Measurements from ENCODE around the gene HIGD1B.

HIGD1B gene

DNA sequence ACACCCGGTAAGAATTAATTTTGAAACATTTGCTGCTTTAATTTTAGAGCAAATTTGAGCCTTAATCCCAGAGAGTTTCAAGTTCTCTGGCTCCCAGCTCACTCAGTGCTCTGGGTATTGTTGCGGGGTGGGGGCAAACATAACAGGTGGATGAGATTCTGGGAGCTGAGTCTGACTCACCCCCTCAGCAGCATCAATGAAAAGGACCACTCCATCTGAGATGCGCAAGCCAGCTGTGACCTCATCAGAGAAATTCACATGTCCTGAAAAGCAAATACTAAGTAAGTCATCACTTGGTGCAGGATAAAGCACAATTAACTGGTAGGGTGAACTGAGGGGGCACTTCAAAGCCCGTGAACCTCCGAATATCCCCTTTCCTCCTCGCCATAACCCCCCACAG is 31.7 kb downstream of the HIGD1B start:
- H3K9me3 ChIP-seq (replicated peaks in 1 of 2; ENCODE audit: control insufficient read depth in 2 of 2, insufficient read depth in 1 of 2, low read depth in 1 of 2, low read length in 2 of 2), result no peaks in the 10 kb centered on the region
- H3K27me3 ChIP-seq (ENCODE audit: control insufficient read depth in 3 of 3, insufficient read depth in 3 of 3, low read depth in 1 of 3, low read length in 3 of 3), result no peaks in the 10 kb centered on the region
- H2BK120ac ChIP-seq (ENCODE audit: low read depth, low read length), result no peak overlapping the region
- H3K14ac ChIP-seq (ENCODE audit: low read length), result no peak overlapping the region
- H2AK5ac ChIP-seq (ENCODE audit: low read depth, low read length), result no peak overlapping the region
- no peak overlapping the region for H3K4me3 ChIP-seq (ENCODE audit: low read length in 2 of 2)
- no CpG with 5 or more reads among the region's 6 CpGs for WGBS, 2 donors (ENCODE audit: extremely low coverage in 2 of 2, insufficient read length in 2 of 2, insufficient replicate concordance in 1 of 2)
- H2BK15ac ChIP-seq (ENCODE audit: low read length), result no peak overlapping the region
- H3K79me1 ChIP-seq (ENCODE audit: low read depth, low read length), result no peaks in the 10 kb centered on the region
- no peak overlapping the region for H3K18ac ChIP-seq (ENCODE audit: low read length)
- no peak overlapping the region for H2BK5ac ChIP-seq (ENCODE audit: low read length)
- H2AFZ ChIP-seq (ENCODE audit: low read length), result no peak overlapping the region
- H2BK12ac ChIP-seq (ENCODE audit: low read length), result no peak overlapping the region
- no peak overlapping the region for H4K91ac ChIP-seq (ENCODE audit: low read depth, low read length, poor library complexity)
- no peak overlapping the region for H3K27ac ChIP-seq (replicated peaks; ENCODE audit: low read length)
- no peak overlapping the region for H3K4ac ChIP-seq (ENCODE audit: low read length)
- no peaks in the 10 kb centered on the region for H3K4me1 ChIP-seq (ENCODE audit: control insufficient read depth in 2 of 2, insufficient read depth in 1 of 2, low read depth in 1 of 2, low read length in 2 of 2)
- H3K9ac ChIP-seq (ENCODE audit: low read depth, low read length, poor library complexity), result no peak overlapping the region
- H3K4me2 ChIP-seq (ENCODE audit: insufficient read depth, low read length, poor library complexity, severe bottlenecking), result no peak overlapping the region
- no peak overlapping the region for H4K8ac ChIP-seq (ENCODE audit: low read depth, low read length)
- H3K36me3 ChIP-seq (replicated peaks in 1 of 2; ENCODE audit: control insufficient read depth in 2 of 2, insufficient read depth in 2 of 2, low read length in 2 of 2), result peaks cover 30 to 97% of the 10 kb centered on the region in 2 donors
- H3K23ac ChIP-seq (ENCODE audit: low read depth, low read length, poor library complexity), result no peak overlapping the region
- DNase-seq (ENCODE audit: low spot score), result no peak

DNA sequence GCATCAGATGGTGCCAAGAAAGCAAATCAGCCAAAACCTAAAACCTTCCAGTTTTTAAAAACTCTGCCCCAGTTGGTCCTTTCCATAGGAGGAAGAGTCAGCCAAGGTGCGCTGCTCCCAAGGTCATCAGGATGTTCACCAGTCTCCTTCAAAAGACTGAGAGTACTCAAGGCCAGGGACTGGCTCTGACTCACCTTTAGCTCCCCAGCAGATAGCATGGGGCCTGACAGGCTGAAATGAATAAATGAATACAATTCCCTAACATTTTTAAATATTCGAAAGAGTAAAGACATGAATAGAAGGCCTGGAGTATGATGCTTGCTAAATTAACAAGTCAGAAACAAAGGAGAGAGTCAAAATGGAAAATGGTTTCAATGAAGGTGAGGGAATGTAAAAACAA is 32.4 kb downstream of the HIGD1B start:
- no peak overlapping the region for H3K4me3 ChIP-seq (ENCODE audit: low read length in 2 of 2)
- H3K27me3 ChIP-seq (ENCODE audit: control insufficient read depth in 3 of 3, insufficient read depth in 3 of 3, low read depth in 1 of 3, low read length in 3 of 3), result no peaks in the 10 kb centered on the region
- DNase-seq (ENCODE audit: low spot score), result no peak
- H4K91ac ChIP-seq (ENCODE audit: low read depth, low read length, poor library complexity), result no peak overlapping the region
- no CpG with 5 or more reads among the region's 2 CpGs for WGBS, 2 donors (ENCODE audit: extremely low coverage in 2 of 2, insufficient read length in 2 of 2, insufficient replicate concordance in 1 of 2)
- no peak overlapping the region for H3K9ac ChIP-seq (ENCODE audit: low read depth, low read length, poor library complexity)
- H3K36me3 ChIP-seq (replicated peaks in 1 of 2; ENCODE audit: control insufficient read depth in 2 of 2, insufficient read depth in 2 of 2, low read length in 2 of 2), result peaks cover 36 to 97% of the 10 kb centered on the region in 2 donors
- H2AK5ac ChIP-seq (ENCODE audit: low read depth, low read length), result no peak overlapping the region
- no peak overlapping the region for H3K4me2 ChIP-seq (ENCODE audit: insufficient read depth, low read length, poor library complexity, severe bottlenecking)
- H4K8ac ChIP-seq (ENCODE audit: low read depth, low read length), result no peak overlapping the region
- H3K4ac ChIP-seq (ENCODE audit: low read length), result no peak overlapping the region
- H3K79me1 ChIP-seq (ENCODE audit: low read depth, low read length), result no peaks in the 10 kb centered on the region
- H2BK5ac ChIP-seq (ENCODE audit: low read length), result no peak overlapping the region
- H3K18ac ChIP-seq (ENCODE audit: low read length), result no peak overlapping the region
- no peak overlapping the region for H2BK15ac ChIP-seq (ENCODE audit: low read length)
- H3K14ac ChIP-seq (ENCODE audit: low read length), result no peak overlapping the region
- H3K4me1 ChIP-seq (ENCODE audit: control insufficient read depth in 2 of 2, insufficient read depth in 1 of 2, low read depth in 1 of 2, low read length in 2 of 2), result no peaks in the 10 kb centered on the region
- no peak overlapping the region for H2AFZ ChIP-seq (ENCODE audit: low read length)
- no peak overlapping the region for H2BK120ac ChIP-seq (ENCODE audit: low read depth, low read length)
- no peaks in the 10 kb centered on the region for H3K9me3 ChIP-seq (replicated peaks in 1 of 2; ENCODE audit: control insufficient read depth in 2 of 2, insufficient read depth in 1 of 2, low read depth in 1 of 2, low read length in 2 of 2)
- H3K23ac ChIP-seq (ENCODE audit: low read depth, low read length, poor library complexity), result no peak overlapping the region
- H2BK12ac ChIP-seq (ENCODE audit: low read length), result no peak overlapping the region
- no peak overlapping the region for H3K27ac ChIP-seq (replicated peaks; ENCODE audit: low read length)

DNA sequence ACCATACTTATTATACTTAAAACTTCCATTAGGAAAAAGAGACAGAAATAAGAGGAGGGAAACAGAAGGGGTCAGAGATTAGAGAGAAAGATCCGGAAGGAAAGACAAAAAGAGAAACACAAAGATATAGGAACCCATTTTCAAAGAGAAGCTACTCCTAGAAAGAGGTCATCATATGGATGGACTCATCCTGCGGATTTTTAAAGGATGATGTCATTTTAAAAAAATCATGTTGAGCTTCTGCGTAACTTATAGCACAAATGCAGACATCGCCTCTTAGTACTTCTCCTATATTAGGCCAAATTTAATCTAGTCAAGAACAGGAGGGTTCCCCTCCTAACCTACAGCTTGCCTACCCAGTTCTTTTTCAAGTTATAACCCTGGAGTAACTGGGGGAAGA is 33.5 kb downstream of the HIGD1B start:
- no peaks in the 10 kb centered on the region for H3K9me3 ChIP-seq (replicated peaks in 1 of 2; ENCODE audit: control insufficient read depth in 2 of 2, insufficient read depth in 1 of 2, low read depth in 1 of 2, low read length in 2 of 2)
- no peak overlapping the region for H2AK5ac ChIP-seq (ENCODE audit: low read depth, low read length)
- no peak overlapping the region for H3K23ac ChIP-seq (ENCODE audit: low read depth, low read length, poor library complexity)
- no peak overlapping the region for H3K18ac ChIP-seq (ENCODE audit: low read length)
- H3K4me2 ChIP-seq (ENCODE audit: insufficient read depth, low read length, poor library complexity, severe bottlenecking), result no peak overlapping the region
- no peak overlapping the region for H2BK12ac ChIP-seq (ENCODE audit: low read length)
- H3K79me1 ChIP-seq (ENCODE audit: low read depth, low read length), result no peaks in the 10 kb centered on the region
- no CpG with 5 or more reads among the region's 4 CpGs for WGBS, 2 donors (ENCODE audit: extremely low coverage in 2 of 2, insufficient read length in 2 of 2, insufficient replicate concordance in 1 of 2)
- H4K91ac ChIP-seq (ENCODE audit: low read depth, low read length, poor library complexity), result no peak overlapping the region
- H3K27me3 ChIP-seq (ENCODE audit: control insufficient read depth in 3 of 3, insufficient read depth in 3 of 3, low read depth in 1 of 3, low read length in 3 of 3), result no peaks in the 10 kb centered on the region
- no peak overlapping the region for H4K8ac ChIP-seq (ENCODE audit: low read depth, low read length)
- H3K9ac ChIP-seq (ENCODE audit: low read depth, low read length, poor library complexity), result no peak overlapping the region
- H2AFZ ChIP-seq (ENCODE audit: low read length), result no peak overlapping the region
- H3K4me3 ChIP-seq (ENCODE audit: low read length in 2 of 2), result no peak overlapping the region
- H3K27ac ChIP-seq (replicated peaks; ENCODE audit: low read length), result no peak overlapping the region
- H2BK120ac ChIP-seq (ENCODE audit: low read depth, low read length), result no peak overlapping the region
- no peak overlapping the region for H2BK15ac ChIP-seq (ENCODE audit: low read length)
- H3K36me3 ChIP-seq (replicated peaks in 1 of 2; ENCODE audit: control insufficient read depth in 2 of 2, insufficient read depth in 2 of 2, low read length in 2 of 2), result peaks cover 35 to 97% of the 10 kb centered on the region in 2 donors
- H3K4me1 ChIP-seq (ENCODE audit: control insufficient read depth in 2 of 2, insufficient read depth in 1 of 2, low read depth in 1 of 2, low read length in 2 of 2), result no peaks in the 10 kb centered on the region
- no peak overlapping the region for H3K4ac ChIP-seq (ENCODE audit: low read length)
- H3K14ac ChIP-seq (ENCODE audit: low read length), result no peak overlapping the region
- H2BK5ac ChIP-seq (ENCODE audit: low read length), result no peak overlapping the region
- DNase-seq (ENCODE audit: low spot score), result no peak

DNA sequence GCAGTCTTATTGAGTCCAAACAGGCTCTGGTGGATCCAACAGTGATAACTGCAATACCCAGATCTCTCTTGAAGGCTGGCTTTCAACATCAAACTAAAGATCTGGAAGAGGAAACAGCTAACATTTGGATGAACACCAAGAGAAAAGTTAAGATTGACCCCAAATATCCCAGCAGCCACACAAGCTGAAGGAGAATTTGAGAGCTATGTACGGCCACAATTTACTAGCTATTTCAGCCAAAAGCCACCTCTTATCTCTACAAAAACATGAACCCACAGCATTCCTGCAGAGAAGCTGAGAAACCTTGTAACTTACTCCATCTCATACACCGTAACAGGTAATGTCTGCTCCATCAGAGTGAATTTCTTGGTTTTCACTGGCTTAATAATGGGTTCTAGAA is 37.3 kb downstream of the HIGD1B start:
- no CpG with 5 or more reads among the region's 2 CpGs for WGBS, 2 donors (ENCODE audit: extremely low coverage in 2 of 2, insufficient read length in 2 of 2, insufficient replicate concordance in 1 of 2)
- Histone ChIP-seq H3K27ac (replicated peaks; ENCODE audit: low read length) (no peak overlapping the region), H3K4me2 (ENCODE audit: insufficient read depth, low read length, poor library complexity, severe bottlenecking) (no peak overlapping the region), H4K8ac (ENCODE audit: low read depth, low read length) (no peak overlapping the region), H2AFZ (ENCODE audit: low read length) (no peak overlapping the region), H3K27me3 (ENCODE audit: control insufficient read depth in 3 of 3, insufficient read depth in 3 of 3, low read depth in 1 of 3, low read length in 3 of 3) (no peaks in the 10 kb centered on the region), H3K23ac (ENCODE audit: low read depth, low read length, poor library complexity) (no peak overlapping the region), H2AK5ac (ENCODE audit: low read depth, low read length) (no peak overlapping the region), H2BK12ac (ENCODE audit: low read length) (no peak overlapping the region), H3K9ac (ENCODE audit: low read depth, low read length, poor library complexity) (no peak overlapping the region), H4K91ac (ENCODE audit: low read depth, low read length, poor library complexity) (no peak overlapping the region), H3K9me3 (replicated peaks in 1 of 2; ENCODE audit: control insufficient read depth in 2 of 2, insufficient read depth in 1 of 2, low read depth in 1 of 2, low read length in 2 of 2) (no peaks in the 10 kb centered on the region), H3K4ac (ENCODE audit: low read length) (no peak overlapping the region), H3K4me1 (ENCODE audit: control insufficient read depth in 2 of 2, insufficient read depth in 1 of 2, low read depth in 1 of 2, low read length in 2 of 2) (no peaks in the 10 kb centered on the region), H3K36me3 (replicated peaks in 1 of 2; ENCODE audit: control insufficient read depth in 2 of 2, insufficient read depth in 2 of 2, low read length in 2 of 2) (peaks cover 38 to 95% of the 10 kb centered on the region in 2 donors), H2BK5ac (ENCODE audit: low read length) (no peak overlapping the region), H3K14ac (ENCODE audit: low read length) (no peak overlapping the region), H3K18ac (ENCODE audit: low read length) (no peak overlapping the region), H3K4me3 (ENCODE audit: low read length in 2 of 2) (no peak overlapping the region), H2BK120ac (ENCODE audit: low read depth, low read length) (no peak overlapping the region), H3K79me1 (ENCODE audit: low read depth, low read length) (no peaks in the 10 kb centered on the region), H2BK15ac (ENCODE audit: low read length) (no peak overlapping the region)
- no peak for DNase-seq (ENCODE audit: low spot score)
